A673 (cell line): ENCODE results near the gene ANP32B. TPM values are rescaled to one million over a fixed set of nuclear protein-coding genes. Genes with fewer than 3 reads are reported as not detected.
A peak's percentile ranks its signal among the peaks of the same experiment; 100 is the strongest.
"Not testable (repeated sequence)": the region's sequence is repeated elsewhere in the genome, so short reads cannot be mapped to it uniquely, and the experiment has no call there.

Experiments used
- BruUV-seq: library from RNA; stranded (reverse); fragments of 400-500 nt; replicated peaks from 2 replicates; lab custom pipeline; 2021; lab: Mats Ljungman, UMichigan
- CTCF ChIA-PET: fragments of 300-600 bp; sonication (Branson Sonifier 250); formaldehyde crosslinking; loops from one replicate; lab custom pipeline; 2022; ENCODE audit warnings: antibody characterized with exemption; lab: Charles Lee
- POLR2A ChIA-PET: fragments of 300-600 bp; sonication (Branson Sonifier 250); formaldehyde crosslinking; loops from one replicate; lab custom pipeline; 2022; ENCODE audit warnings: antibody characterized with exemption; ENCODE audit not compliant: low non-redundant PET; lab: Charles Lee
- DNase-seq: peaks from one replicate; pipeline ENCODE4 v3.0.0-alpha.2; 2015; ENCODE audit warnings: low spot score
- H3K27ac ChIP-seq: fragments of 200-600 bp; sonication (generic); 2 replicates; pipeline ENCODE4 v1.5.1; 2016; ENCODE audit warnings: mixed run types, low read depth, mild to moderate bottlenecking, mixed read lengths, antibody characterized with exemption, low read length; ENCODE audit not compliant: poor library complexity, severe bottlenecking
- H3K27me3 ChIP-seq: fragments of 200-600 bp; sonication (generic); replicated peaks from 2 replicates; pipeline ENCODE4 v1.6.1; 2017; ENCODE audit warnings: mixed run types, low read depth, mild to moderate bottlenecking, mixed read lengths, antibody characterized with exemption, low read length; ENCODE audit not compliant: insufficient read depth, poor library complexity
- H3K36me3 ChIP-seq: fragments of 200-600 bp; sonication (generic); 2 replicates; pipeline ENCODE4 v1.6.1; 2016; ENCODE audit warnings: mixed run types, mild to moderate bottlenecking, mixed read lengths, antibody characterized with exemption, low read length; ENCODE audit not compliant: insufficient read depth, poor library complexity, severe bottlenecking
- H3K4me1 ChIP-seq: fragments of 200-600 bp; sonication (generic); 2 replicates; pipeline ENCODE4 v1.6.1; 2017; ENCODE audit warnings: mixed run types, mild to moderate bottlenecking, mixed read lengths, antibody characterized with exemption, low read length; ENCODE audit not compliant: insufficient read depth, poor library complexity, severe bottlenecking
- H3K4me3 ChIP-seq: fragments of 200-600 bp; sonication (generic); 2 replicates; pipeline ENCODE4 v1.5.1; 2016; ENCODE audit warnings: low read depth, mixed run types, mild to moderate bottlenecking, mixed read lengths, low read length; ENCODE audit not compliant: poor library complexity, severe bottlenecking
- H3K9me3 ChIP-seq: fragments of 200-600 bp; sonication (generic); 2 replicates; pipeline ENCODE4 v1.6.1; 2016; ENCODE audit warnings: mixed run types, low read depth, mild to moderate bottlenecking, mixed read lengths, antibody characterized with exemption, low read length; ENCODE audit not compliant: poor library complexity, severe bottlenecking
- CTCF ChIP-seq: fragments of 300-800, 200-600 bp; sonication (generic); conservative IDR thresholded peaks from 2 replicates; pipeline ENCODE4 v1.5.1; 2017; ENCODE audit warnings: low read depth, mild to moderate bottlenecking, antibody characterized with exemption, low read length, moderate library complexity, mixed read lengths
- EZH2 ChIP-seq: fragments of 200-600 bp; sonication (generic); IDR thresholded peaks from 2 replicates; pipeline ENCODE4 v1.6.1; 2017; ENCODE audit warnings: borderline replicate concordance, low read depth, mild to moderate bottlenecking, mixed read lengths, antibody characterized with exemption, low read length; ENCODE audit not compliant: poor library complexity, severe bottlenecking
- intact Hi-C: fragments of 100-400 bp; cut with micrococcal nuclease; formaldehyde crosslinking; loops from one replicate; pipeline ENCODE4 v1.10.0; 2022; ENCODE audit not compliant: unreplicated experiment
- total RNA-seq: library from RNA; stranded (reverse); gene quantifications from 2 replicates; pipeline ENCODE4 v1.2.3, GENCODE V29; 2021

Gene ANP32B
- total RNA-seq, 1 experiment from 2014 or later: 237 TPM

GRCh38 chr9:97956331-97956730 is 26.8 kb upstream of the ANP32B start:
- POLR2A ChIA-PET: interaction anchor here (0.7 kb wide), 1 partner anchor 73 kb away, joined by 4 read pairs; no protein-coding TSS in a partner anchor
- no peaks in the 10 kb centered on the region for H3K9me3 ChIP-seq
- H3K27me3 ChIP-seq: peaks cover 21% of the 10 kb centered on the region
- H3K27ac ChIP-seq: no peak overlapping the region
- no TSS peak for BruUV-seq
- DNase-seq: peak; percentile 29
- H3K4me3 ChIP-seq: no peak overlapping the region
- no peaks in the 10 kb centered on the region for H3K36me3 ChIP-seq
- intact Hi-C loops: no loop called here
- TF ChIP-seq EZH2: no peak
- TF ChIP-seq CTCF: no peak
- CTCF ChIA-PET: interaction anchor here (0.5 kb wide), 1 partner anchor 75 kb away, joined by 3 read pairs; no protein-coding TSS in a partner anchor
- no peaks in the 10 kb centered on the region for H3K4me1 ChIP-seq

GRCh38 chr9:97958812-97959511 is 24.2 kb upstream of the ANP32B start:
- CTCF ChIA-PET: no interaction called here
- DNase-seq: no peak
- TF ChIP-seq EZH2 (no peak), CTCF (no peak)
- no peak overlapping the region for H3K27ac ChIP-seq
- H3K27me3 ChIP-seq: peaks cover 3% of the 10 kb centered on the region
- no peaks in the 10 kb centered on the region for H3K36me3 ChIP-seq
- intact Hi-C loops: no loop called here
- H3K4me3 ChIP-seq: no peak overlapping the region
- no peaks in the 10 kb centered on the region for H3K9me3 ChIP-seq
- no peaks in the 10 kb centered on the region for H3K4me1 ChIP-seq
- POLR2A ChIA-PET: interaction anchor here (0.6 kb wide), 1 partner anchor 82 kb away, joined by 4 read pairs; no protein-coding TSS in a partner anchor
- BruUV-seq: no TSS peak

- no peak for DNase-seq
- H3K9me3 ChIP-seq: no peaks in the 10 kb centered on the region
- H3K27me3 ChIP-seq: peaks cover 5% of the 10 kb centered on the region
- CTCF ChIA-PET: no interaction called here
- intact Hi-C loops: no loop called here
- no TSS peak for BruUV-seq
- H3K27ac ChIP-seq: no peak overlapping the region
- POLR2A ChIA-PET: interaction anchor here (0.6 kb wide), 2 partner anchors 81 to 147 kb away, joined by 3 to 4 read pairs; no protein-coding TSS in a partner anchor
- no peaks in the 10 kb centered on the region for H3K4me1 ChIP-seq
- no peak overlapping the region for H3K4me3 ChIP-seq
- no peak for TF ChIP-seq CTCF
- no peak for TF ChIP-seq EZH2
- no peaks in the 10 kb centered on the region for H3K36me3 ChIP-seq
Measured at GRCh38 chr9:97959585-97959984, 23.6 kb upstream of the ANP32B start.

GRCh38 chr9:97960678-97961328 is 22.3 kb upstream of the ANP32B start:
- BruUV-seq, H3K9me3 ChIP-seq, POLR2A ChIA-PET, intact Hi-C loops, H3K27ac ChIP-seq, H3K4me3 ChIP-seq, DNase-seq, H3K4me1 ChIP-seq, H3K36me3 ChIP-seq, CTCF ChIA-PET: not testable (repeated sequence)
- peaks cover 14% of the 10 kb centered on the region for H3K27me3 ChIP-seq
